K562 (cell line): Measurements from ENCODE around the gene FBXL4. TPM values are rescaled to one million over a fixed set of nuclear protein-coding genes. Genes with fewer than 3 reads are reported as not detected.

Experiments used
- ATAC-seq: fragments of 200-7000 bp; cut with Tn5 transposase; 3 replicates; pipeline ENCODE4 v1.9.1; 2020; ENCODE audit warnings: moderate library complexity
- BruUV-seq: library from RNA; stranded (reverse); fragments of 400-500 nt; replicated peaks from 2 replicates; lab custom pipeline; 2021; lab: Mats Ljungman, UMichigan
- CTCF ChIA-PET: fragments of 300-600 bp; formaldehyde crosslinking; extraction: SDS; loops from one replicate; lab custom pipeline; 2021; ENCODE audit warnings: low intra/inter-chr PET ratio; lab: Yijun Ruan, JAX
- POLR2A ChIA-PET: fragments of 300-600, 350-650 bp; sonication (Branson Sonifier 250); formaldehyde crosslinking; extraction: SDS; loops from one replicate; lab custom pipeline; 2021; ENCODE audit warnings: antibody characterized with exemption, inconsistent platforms; lab: Yijun Ruan, JAX
- DNase-seq, 4 experiments: peaks; one replicate each; pipeline versions ENCODE4 v3.0.0 to v3.0.0-alpha.2; 2011 to 2018; ENCODE audit warnings: low spot score in 3 of 4, mixed read lengths in 3 of 4; ENCODE audit errors: extremely low read depth in 1 of 4
- FAIRE-seq: peaks from 2 replicates; lab custom pipeline; 2011; peaks lifted over from hg19 to GRCh38; lab: Jason Lieb, UNC
- H2AFZ ChIP-seq: 2 replicates; pipeline ENCODE4 v1.6.0; 2011; ENCODE audit warnings: low read depth, low read length, control low read depth, inconsistent platforms
- H3K27ac ChIP-seq: fragments of 200-600 bp; 3 replicates; pipeline ENCODE4 v1.8.0; 2011; ENCODE audit warnings: low read depth, mild to moderate bottlenecking, control low read depth, inconsistent platforms, low read length, moderate library complexity, mixed read lengths; ENCODE audit errors: extremely low read depth
- H3K27me3 ChIP-seq, 2 experiments: fragments of 300-600 bp in 1 of 2; 2 replicates in 1 of 2; 3 replicates in 1 of 2; pipeline versions ENCODE4 v1.6.0 to v1.8.0; 2011; ENCODE audit warnings: inconsistent platforms in 2 of 2, low read length in 2 of 2, mild to moderate bottlenecking in 1 of 2, mixed read lengths in 1 of 2, moderate library complexity in 1 of 2; ENCODE audit not compliant: control insufficient read depth in 2 of 2, insufficient read depth in 2 of 2
- H3K36me3 ChIP-seq: fragments of 300-600 bp; 3 replicates; pipeline ENCODE4 v1.8.0; 2011; ENCODE audit warnings: mild to moderate bottlenecking, low read length, inconsistent platforms; ENCODE audit not compliant: control insufficient read depth, insufficient read depth
- H3K4me1 ChIP-seq, 2 experiments: fragments of 200-600 bp in 1 of 2; replicated peaks in 1 of 2; 2 replicates in 1 of 2; 3 replicates in 1 of 2; pipeline versions ENCODE4 v1.5.1 to v1.8.0; 2011; ENCODE audit warnings: inconsistent platforms in 2 of 2, low read length in 2 of 2, mild to moderate bottlenecking in 1 of 2, mixed read lengths in 1 of 2, moderate library complexity in 1 of 2; ENCODE audit not compliant: control insufficient read depth in 2 of 2, insufficient read depth in 2 of 2
- H3K4me2 ChIP-seq: 2 replicates; pipeline ENCODE4 v1.6.1; 2011; ENCODE audit warnings: low read length, control low read depth, inconsistent platforms, mixed read lengths; ENCODE audit not compliant: insufficient read depth
- H3K4me3 ChIP-seq: fragments of 200-600 bp; sonication (generic), shearing (Covaris generic); 2 replicates; pipeline ENCODE4 v1.5.1; 2016; ENCODE audit warnings: control low read depth, inconsistent platforms
- H3K79me2 ChIP-seq: fragments of 200-600 bp; 3 replicates; pipeline ENCODE4 v1.8.0; 2011; ENCODE audit warnings: low read length, inconsistent platforms; ENCODE audit not compliant: control insufficient read depth, insufficient read depth
- H3K9ac ChIP-seq, 2 experiments: 2 replicates each; pipeline versions ENCODE4 v1.6.0 to v1.6.1; 2011; ENCODE audit warnings: low read depth in 2 of 2, low read length in 2 of 2, control low read depth in 1 of 2, inconsistent platforms in 1 of 2, mild to moderate bottlenecking in 1 of 2, mixed read lengths in 1 of 2; ENCODE audit not compliant: insufficient read depth in 1 of 2
- H3K9me1 ChIP-seq: one replicate; pipeline ENCODE4 v1.6.0; 2011; ENCODE audit warnings: inconsistent platforms, mild to moderate bottlenecking, low read length, moderate library complexity; ENCODE audit not compliant: control insufficient read depth, insufficient read depth
- H3K9me3 ChIP-seq: replicated peaks from 2 replicates; pipeline ENCODE4 v1.5.1; 2011; ENCODE audit warnings: low read depth, low read length, inconsistent platforms; ENCODE audit not compliant: control insufficient read depth, insufficient read depth
- H4K20me1 ChIP-seq: replicated peaks from 2 replicates; pipeline ENCODE4 v1.6.1; 2011; ENCODE audit warnings: low read length, inconsistent platforms, mixed read lengths; ENCODE audit not compliant: control insufficient read depth, insufficient read depth
- ETV1 ChIP-seq: fragments of 450-650 bp; conservative IDR thresholded peaks from 2 replicates; pipeline ENCODE4 v1.6.1; 2016; ENCODE audit warnings: missing genetic modification characterization, control low read depth, low read depth, missing compliant biosample characterization
- NR2F6 ChIP-seq: fragments of 450-650 bp; formaldehyde crosslinking; IDR thresholded peaks from 2 replicates; pipeline ENCODE4 v1.4.0; 2020; ENCODE audit warnings: mild to moderate bottlenecking
- ZNF449 ChIP-seq: fragments of 250-450 bp; sonication (Bioruptor Pico); IDR thresholded peaks from 2 replicates; pipeline ENCODE4 v1.8.0; 2022; ENCODE audit warnings: moderate library complexity, mild to moderate bottlenecking, inconsistent platforms
- WGBS: fragments of 100-300 bp; shearing (Covaris generic); methylation state at CpG from one replicate; pipeline ENCODE4 v1.1.6; 2016; ENCODE audit warnings: low coverage, mixed read lengths; ENCODE audit not compliant: insufficient coverage; ENCODE audit errors: missing lambda C conversion rate; 5-methylcytosine and 5-hydroxymethylcytosine counted together
- in situ Hi-C: fragments of 300-500 bp; cut with MboI; formaldehyde crosslinking; loops from 4 replicates; pipeline ENCODE4 v1.15.0; 2018; ENCODE audit warnings: inconsistent platforms, mixed read lengths
- intact Hi-C: fragments of 100-400 bp; cut with micrococcal nuclease; formaldehyde crosslinking; loops from 2 replicates; pipeline ENCODE4 v1.14.2; 2022
- polyA plus RNA-seq, 8 experiments: library from polyadenylated mRNA; depleted of rRNA in 4 of 8; stranded (reverse) in 5 of 8; unstranded in 3 of 8; fragments of >200 nt; fragmentation: Nextera tagmentation in 2 of 8; fragmentation: Illumina TruSeq in 1 of 8; extraction: Ambion mirVana in 2 of 8; extraction: Trizol in 1 of 8; gene quantifications; 2 replicates each; pipeline versions ENCODE4 v1.2.1 to v1.2.3, GENCODE V29; 2011 to 2014; ENCODE audit warnings: inconsistent platforms in 1 of 8, missing spikeins in 1 of 8
- total RNA-seq, 7 experiments: library from RNA; depleted of rRNA in 6 of 7; stranded (reverse); fragments of >200 nt in 6 of 7; fragmentation: Illumina TruSeq in 2 of 7; extraction: Trizol in 2 of 7; gene quantifications; 2 replicates each; pipeline versions ENCODE4 v1.2.1 to v1.2.3, GENCODE V29; 2011 to 2021; ENCODE audit warnings: low replicate concordance in 1 of 7

The FBXL4 gene
- total and polyA plus RNA-seq, 9 of the 15 experiments (the other 6 are each of a cell fraction or from before 2014, with no cell fraction given), result 4.2 to 23.1 (median 7.7) TPM

GRCh38 chr6:98848539-98849242 is 99.1 kb downstream of the FBXL4 start:
- POLR2A ChIA-PET, result no interaction called here
- Histone ChIP-seq H3K9me3 (no peaks in the 10 kb centered on the region; the same call in 1 of the 2 replicates), H3K9me1 (no peaks in the 10 kb centered on the region), H3K27ac (no peak overlapping the region), H3K27me3 (peaks cover 0 to 10% of the 10 kb centered on the region in 2 experiments; a peak in 2 of 5 replicates), H3K9ac (no peak overlapping the region), H3K79me2 (no peaks in the 10 kb centered on the region), H3K36me3 (no peaks in the 10 kb centered on the region), H2AFZ (no peak overlapping the region), H3K4me1 (peaks cover 0 to 11% of the 10 kb centered on the region in 2 experiments; a peak in 1 of 5 replicates), H3K4me2 (no peak overlapping the region), H3K4me3 (no peak overlapping the region), H4K20me1 (no peaks in the 10 kb centered on the region)
- BruUV-seq, result no TSS peak
- DNase-seq (no peak), ATAC-seq (no peak), FAIRE-seq (no peak)
- TF ChIP-seq NR2F6 (CRISPR knock-in tag) (no peak), ZNF449 (CRISPR knock-in tag) (no peak), ETV1 (tag) (no peak)
- 36% methylated on average over 17 of the region's 18 CpGs for WGBS
- CTCF ChIA-PET, result no interaction called here
- intact Hi-C loops, result loop anchor here (5.0 kb wide), 3 partner anchors 269 to 1781 kb away; no protein-coding TSS in a partner anchor
- in situ Hi-C loops, result no loop called here
